IPS-11a (cell line): Measurements from ENCODE around the gene THOP1.

ENCODE experiments used
- H3K4me3 ChIP-seq: one replicate; pipeline ENCODE4 v1.5.1; 2013; ENCODE audit warnings: low read depth, low read length, control low read depth

Gene THOP1

DNA sequence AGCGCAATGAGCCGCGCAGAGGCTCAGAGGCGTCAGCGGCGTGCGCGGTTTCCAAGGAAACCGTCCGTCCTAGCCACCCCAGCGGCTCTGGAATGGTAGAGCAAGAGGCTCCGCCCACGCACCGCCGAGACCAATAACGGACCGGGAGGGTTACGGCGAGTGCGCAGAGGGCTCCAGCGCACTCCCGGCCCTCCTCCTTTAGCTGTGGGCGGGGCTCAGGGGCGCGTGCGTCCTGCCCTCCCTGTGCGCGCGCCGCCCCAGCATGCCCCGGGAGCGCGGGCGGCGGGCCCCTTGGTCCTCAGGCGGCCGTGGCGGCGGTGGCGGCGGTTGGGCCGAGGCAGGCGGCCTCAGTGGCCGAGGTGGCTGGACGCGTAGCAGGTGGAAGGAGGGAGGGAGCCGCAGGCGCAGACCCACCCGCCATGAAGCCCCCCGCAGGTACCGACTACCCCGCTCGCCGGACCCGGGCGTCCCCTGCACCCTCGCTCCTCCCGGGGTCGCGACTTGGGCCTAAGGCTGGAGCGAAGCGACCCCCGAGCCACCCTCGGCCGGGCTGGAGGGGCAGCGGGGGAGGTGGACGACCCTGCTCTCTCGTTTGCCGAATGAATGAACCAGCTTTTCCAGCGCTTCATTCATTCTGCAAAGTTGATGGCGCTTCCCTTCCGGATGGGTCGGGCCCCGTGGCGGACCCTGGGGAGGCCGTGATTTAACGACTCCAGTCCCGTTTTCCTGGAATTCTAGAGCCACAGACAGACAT lies at the start of gene THOP1:
TSS of gene THOP1 (plus strand) at position 260 of the 754 bp plus-strand sequence. CDS start at position 420, 160 bp downstream.
- H3K4me3 ChIP-seq = peak within 1 kb of the TSS; percentile 83

DNA sequence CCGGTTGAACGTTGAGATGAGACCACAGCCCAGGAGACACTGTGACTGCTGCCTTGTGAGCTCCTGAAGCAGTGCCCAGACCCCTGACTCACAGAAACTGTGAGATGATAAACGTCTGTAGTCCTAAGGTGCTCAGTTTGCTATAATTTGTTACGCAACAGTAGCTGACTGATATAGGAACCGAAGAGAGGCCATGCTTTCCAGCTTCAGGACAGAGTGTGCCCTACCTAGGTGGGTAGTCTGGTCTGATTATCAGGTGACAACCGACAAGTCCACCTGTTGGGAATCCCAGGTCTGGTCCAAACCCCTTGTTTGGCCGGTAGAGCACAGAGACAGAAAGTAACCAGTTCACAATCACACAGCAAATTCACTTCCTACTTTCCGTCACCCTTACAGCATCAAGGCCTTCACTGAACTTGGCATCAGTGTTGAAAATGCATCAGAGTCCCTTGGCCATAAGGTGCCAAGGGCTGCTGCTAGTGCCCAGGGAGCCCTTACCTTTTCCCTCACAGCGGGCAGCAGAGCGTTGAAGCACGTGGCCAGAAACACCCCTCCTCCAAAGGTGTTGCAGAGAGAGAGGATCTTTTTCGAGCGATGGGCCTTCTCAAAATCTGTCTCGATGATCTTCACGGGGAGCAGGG lies 48.6 kb upstream of the THOP1 start:
- no peak overlapping the region for H3K4me3 ChIP-seq

DNA sequence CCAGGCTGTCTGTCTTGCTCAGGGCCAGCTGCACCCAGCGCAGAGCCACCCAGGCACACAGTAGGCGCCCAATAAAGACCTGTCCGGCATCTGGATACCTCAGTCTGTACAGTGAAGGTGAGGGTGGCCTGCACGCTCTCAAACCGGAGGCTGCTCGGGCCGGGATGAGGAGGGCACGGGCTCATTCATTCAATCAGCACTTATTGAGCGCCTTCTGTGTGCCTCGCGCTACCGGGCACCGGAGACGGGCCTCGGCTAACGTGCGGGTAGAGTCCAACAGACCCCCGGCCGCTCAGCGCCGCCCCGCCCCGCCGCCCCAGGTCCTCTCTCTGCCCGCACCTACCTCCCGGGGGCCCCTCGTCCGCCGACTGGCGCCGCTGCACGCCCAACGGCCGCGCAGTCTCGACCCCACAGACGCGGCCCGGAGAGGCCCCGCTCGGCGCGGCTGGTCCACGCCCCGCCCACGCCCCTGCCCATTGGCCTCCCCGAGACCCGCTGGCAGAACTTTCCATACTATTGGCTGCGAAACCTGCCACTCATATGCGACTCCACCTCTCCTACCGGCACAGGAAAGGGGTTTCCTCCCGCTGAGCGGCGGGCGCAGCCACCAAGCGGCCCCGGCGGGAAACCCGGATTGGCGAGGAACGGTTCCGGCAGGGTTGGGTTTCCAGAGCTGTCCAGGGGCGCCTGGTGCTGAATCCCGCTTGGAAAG lies 45.5 kb upstream of the THOP1 start, which contains the start of gene SLC39A3:
TSS of gene SLC39A3 (minus strand) at position 416 of the 712 bp plus-strand sequence. CDS start 2,760 bp downstream, outside the sequence.
- peak within 1 kb of the TSS; percentile 85 for H3K4me3 ChIP-seq

DNA sequence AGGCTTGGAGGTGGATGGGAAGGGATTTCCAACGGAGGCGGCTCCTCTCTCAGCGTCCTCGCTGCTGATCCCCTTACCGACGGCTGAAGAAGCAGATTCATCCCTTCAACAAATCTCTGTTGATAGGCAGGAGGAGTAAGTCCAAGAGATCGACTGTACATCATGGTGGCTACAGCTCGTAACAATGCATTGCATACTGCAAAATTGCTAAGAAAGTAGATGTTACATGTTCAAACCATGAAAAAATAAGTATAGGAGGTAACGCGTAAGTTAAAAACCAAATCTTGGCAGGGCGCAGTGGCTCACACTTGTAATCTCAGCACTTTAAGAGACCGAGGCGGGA lies 45.0 kb upstream of the THOP1 start:
- H3K4me3 ChIP-seq = no peak overlapping the region

DNA sequence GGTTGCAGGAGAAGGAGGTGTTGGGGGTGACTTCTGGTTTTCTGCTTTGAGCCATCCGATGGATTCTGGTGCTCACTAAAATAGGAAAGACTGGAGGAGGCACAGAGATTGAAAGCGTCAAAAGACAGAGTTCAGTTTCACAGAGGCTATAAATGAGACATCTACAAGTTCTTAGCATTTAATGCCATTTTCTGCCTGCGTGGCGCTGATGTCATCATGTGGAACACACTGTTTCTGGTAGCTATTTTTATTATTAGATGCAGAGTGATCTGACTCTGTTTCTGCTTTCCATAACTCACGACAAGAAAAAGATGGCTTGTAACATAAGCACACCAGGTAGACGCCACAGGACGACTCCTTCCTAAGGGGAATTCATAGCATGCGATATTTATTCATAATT lies 42.2 kb upstream of the THOP1 start:
- no peak overlapping the region for H3K4me3 ChIP-seq

DNA sequence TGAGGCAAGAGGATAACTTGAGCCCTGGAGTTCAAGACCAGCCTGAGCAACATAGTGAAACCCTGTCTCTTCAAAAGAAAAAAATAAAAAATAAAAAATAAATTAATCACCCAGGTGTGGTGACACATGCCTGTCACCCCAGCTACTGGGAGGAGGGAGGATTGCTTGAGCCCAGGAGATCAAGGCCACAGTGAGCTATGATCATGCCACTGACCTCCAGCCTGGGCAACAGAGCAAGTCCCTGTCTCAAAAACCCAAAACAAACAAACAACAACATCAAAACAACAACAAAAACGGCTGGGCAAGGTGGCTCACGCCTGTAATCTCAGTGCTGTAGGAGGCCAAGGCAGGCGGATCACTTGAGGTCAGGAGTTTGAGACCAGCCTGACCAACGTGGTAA lies 41.2 kb upstream of the THOP1 start:
- H3K4me3 ChIP-seq = no peak overlapping the region

DNA sequence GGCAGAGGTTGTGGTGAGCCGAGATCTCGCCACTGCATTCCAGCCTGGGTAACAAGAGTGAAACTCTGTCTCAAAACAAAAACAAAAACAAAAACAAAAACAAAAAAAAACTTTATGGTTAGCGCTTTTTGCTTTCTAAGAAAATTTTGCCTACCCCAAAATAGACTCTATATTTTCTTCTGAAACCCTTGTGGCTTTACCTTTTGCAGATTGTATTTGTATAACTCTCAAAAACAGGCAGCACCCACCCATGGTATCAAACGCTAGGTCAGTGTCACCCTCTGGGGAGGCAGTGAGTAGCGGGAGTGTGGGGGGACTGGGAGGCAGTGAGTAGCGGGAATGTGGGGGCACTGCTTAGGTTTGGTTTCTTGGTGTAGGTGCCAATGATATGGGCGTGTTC lies 38.0 kb upstream of the THOP1 start:
- no peak overlapping the region for H3K4me3 ChIP-seq

DNA sequence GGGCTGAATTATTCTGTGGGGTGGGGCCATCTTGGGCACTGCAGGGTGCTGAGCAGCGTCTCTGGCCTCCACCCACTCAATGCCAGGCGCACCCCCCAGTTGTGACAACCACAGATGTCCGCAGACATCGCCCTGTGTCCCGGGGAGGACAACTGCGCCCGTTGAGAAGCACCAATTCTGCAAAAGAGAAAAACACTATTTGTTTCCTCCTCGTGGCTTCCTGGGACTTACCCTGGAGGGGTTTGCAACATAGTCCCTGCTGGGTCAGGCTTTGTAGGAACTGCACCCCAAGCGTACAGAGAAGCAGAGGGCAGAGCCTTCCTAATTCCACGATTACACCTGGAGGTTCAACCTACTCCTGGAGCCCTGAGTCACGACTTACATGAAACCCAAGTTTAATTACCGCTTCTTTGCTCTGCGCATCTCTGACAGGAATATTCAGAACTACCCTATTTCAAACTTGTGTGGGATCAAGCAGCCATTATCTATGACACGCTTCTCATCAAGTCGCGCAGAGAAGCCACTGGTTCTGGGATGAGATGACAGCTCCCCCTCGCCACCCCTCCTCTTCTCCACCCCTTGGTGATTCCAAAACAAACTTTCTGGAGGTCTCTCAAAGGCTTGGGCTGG lies 34.4 kb upstream of the THOP1 start:
- no peak overlapping the region for H3K4me3 ChIP-seq

DNA sequence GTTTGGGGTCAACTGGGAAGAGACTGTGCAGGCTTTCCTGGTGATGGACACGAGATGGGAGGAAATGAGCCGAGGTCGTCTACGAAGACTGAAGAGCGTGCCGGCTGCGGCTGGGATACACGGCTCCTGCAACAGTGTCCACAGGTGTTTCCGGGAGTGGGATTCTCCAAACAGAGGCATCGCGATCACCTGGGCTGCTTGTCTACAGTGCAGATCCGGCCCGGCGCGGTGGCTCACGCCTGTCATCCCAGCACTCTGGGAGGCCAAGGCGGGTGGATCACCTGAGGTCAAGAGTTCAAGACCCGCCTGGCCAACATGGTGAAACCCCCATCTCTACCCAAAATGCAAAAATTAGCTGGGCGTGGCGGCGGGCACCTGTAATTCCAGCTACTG lies 33.9 kb upstream of the THOP1 start:
- H3K4me3 ChIP-seq = no peak overlapping the region

DNA sequence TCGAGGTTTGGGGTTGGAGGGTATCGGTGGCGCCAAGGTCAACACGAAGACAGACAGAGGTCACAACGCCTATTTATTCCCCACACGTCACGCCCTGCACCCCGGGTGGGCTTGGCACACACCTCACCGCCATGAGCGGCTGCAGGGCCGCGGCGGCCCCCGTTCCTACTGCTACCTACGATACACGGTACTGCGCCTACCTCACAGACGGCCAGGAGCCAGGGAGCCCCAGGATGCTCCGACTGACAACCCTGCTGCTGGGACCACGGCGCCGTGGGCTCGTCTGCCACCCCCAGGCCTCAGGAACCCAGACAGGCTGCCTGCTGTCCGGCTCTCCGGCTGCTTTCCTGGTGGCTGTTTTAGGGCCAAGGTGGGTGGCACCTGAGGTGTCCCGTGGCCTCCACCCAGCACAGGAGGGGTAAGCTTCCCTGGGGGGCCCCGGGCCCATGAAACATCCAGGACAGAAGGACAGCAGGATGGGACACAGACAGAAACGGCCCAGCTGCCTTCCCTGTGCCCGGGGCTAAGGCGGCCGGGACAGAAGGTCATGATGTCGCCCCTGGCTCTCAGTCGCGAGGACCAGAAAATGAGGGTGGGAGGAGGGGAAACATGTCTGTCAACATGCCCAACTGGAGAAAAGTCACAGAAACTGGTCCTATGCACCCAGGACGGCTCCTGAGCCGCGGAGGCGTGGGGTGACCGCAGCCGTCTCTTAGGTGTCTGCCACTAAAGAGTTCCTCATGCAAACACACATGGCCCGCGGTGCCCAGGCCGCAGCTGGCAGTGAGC lies 30.4 kb upstream of the THOP1 start:
- no peak overlapping the region for H3K4me3 ChIP-seq

DNA sequence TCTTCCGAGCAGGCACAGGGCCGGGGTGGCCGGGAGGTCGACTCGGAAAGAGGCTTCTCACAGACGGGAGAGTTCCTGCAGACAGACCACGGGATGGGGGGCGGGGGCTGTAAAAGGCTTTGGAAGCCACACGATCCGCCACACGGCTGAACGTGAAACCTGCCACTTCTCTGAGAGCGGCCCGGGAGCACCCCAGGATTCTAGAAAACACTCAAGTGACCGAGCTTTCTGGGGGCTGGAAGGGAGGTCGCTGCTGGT lies 29.9 kb upstream of the THOP1 start:
- no peak overlapping the region for H3K4me3 ChIP-seq

DNA sequence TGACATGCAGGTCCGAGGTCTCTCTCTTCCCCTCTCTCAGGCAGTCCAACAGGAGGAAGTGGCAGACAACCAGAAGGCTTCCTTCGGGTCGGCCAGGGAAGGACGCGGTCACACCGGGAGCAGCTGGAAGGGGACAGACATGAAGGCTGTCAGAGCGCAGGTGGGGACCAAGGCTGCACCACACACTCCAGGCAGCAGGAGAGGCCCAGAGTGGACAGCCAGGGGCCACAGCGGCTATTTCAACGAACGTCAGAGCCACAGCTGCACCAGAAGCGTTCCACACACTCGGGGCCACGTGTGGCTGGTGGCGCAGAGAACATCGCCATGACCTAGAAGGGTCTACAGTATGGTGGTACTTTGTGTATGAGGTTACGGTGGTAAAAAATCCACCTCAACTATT lies 29.5 kb upstream of the THOP1 start:
- no peak overlapping the region for H3K4me3 ChIP-seq

DNA sequence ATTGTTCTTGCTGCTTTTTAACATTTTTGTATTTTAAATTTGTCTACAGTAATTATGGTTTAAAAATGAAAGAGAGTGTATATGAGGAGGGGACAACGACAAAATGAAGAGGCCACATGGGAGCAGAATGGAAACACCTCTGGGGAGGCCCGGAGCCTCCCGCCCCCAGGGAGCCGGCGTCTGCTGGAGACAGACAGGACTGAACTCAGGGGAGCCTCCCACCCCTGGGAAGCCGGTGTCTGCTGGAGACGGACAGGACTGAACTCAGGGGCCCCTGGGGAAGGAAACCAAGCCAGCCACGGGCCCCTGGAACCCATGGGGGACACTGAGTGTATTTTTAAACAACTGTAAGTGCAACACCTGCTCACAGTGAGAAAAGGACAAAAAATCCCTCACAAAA lies 28.8 kb upstream of the THOP1 start:
- no peak overlapping the region for H3K4me3 ChIP-seq

DNA sequence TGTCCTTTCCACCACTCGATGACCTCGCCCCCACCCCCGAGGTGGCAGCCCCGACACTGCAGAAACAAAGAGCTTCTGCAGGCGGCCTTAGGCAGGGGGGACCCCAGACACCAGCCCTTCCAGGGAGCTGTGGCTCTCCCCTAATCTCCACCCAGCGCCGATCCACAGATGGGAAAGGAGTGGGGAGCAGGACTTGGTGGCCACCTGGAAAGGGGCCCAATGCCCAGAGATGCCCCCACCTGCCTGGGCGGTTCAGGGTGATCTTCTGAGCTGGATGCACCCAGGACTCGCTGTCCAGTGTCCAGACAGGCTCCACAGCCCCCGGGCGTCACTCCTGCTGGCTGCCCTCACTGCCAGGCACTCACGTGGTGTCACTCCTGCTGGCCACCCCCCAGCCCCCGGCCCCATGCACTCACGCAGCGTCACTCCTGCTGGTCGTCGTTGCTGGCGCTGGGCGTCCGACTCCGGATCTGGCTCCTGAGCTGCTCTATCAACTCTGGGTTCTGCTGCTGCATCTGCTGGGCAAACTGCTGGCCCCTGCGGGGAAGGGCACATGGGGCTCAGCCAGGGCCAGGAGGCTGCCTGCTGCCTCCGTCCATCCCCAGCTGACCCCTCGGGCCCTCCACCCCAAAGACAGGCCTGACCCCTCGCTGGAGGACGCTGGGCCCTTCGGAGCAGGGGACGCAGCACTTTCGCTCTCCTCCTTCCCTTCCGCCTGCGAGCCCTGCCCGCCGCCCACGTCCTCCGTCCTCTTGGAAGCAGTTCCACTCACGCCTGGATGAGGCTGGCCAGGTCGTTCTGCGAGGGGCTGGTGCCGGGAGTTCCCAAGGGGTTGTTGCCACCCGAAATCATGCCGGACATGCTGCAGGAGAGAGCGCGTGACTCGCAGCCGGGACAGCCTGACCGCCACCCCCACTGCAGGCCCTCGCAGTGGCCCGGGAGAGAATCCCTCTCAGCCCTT lies 28.1 kb upstream of the THOP1 start:
- H3K4me3 ChIP-seq = no peak overlapping the region

DNA sequence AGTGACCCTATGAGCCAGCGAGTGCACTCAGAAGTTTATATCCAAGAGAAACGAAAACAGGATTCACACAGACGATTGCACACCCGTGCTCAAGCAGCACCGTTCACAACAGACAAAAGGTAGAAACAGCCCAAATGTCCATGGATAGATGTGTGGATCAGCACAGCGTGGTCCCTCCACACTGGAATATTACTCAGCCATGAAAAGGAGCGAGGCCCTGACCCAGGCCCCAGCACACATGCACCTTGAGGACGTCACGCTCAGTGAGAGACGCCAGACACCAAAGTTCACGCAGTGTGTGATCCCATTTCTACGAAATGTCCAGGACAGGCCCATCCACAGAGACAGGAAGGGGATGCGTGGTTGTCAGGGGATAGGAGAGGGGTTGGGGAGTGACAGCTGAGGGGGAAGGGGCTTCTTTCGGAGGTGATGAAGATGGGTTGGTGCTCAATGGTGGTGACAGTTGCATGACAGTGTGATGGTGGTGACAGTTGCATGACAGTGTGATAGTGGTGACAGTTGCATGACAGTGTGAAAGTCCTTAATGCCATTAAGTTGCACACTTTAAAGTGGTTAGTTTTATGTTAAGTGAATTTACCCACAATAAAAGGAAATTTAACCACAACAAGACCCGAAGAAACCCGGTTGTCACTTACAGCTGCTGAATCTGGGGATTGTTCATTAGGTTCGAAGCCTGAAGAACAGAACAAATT lies 26.5 kb upstream of the THOP1 start:
- H3K4me3 ChIP-seq = no peak overlapping the region

DNA sequence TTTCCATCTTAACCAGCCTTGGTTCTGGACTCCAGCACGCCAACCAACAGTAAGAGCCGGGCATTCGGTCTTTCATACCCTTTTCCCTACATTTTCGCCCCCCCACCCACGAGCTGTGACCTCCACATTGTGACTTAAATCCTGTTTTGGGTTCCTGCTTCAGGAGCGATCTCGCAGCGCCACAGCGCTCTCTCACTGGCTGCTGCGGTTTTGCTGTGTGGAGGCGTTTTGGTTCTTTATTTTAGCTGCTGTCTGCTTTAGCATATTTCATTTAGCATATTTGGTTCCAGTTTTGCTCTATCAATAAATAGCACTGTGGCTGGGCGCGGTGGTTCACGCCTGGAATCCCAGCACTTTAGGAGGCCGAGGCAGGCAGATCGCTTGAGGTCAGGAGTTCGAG lies 25.9 kb upstream of the THOP1 start:
- H3K4me3 ChIP-seq = no peak overlapping the region

DNA sequence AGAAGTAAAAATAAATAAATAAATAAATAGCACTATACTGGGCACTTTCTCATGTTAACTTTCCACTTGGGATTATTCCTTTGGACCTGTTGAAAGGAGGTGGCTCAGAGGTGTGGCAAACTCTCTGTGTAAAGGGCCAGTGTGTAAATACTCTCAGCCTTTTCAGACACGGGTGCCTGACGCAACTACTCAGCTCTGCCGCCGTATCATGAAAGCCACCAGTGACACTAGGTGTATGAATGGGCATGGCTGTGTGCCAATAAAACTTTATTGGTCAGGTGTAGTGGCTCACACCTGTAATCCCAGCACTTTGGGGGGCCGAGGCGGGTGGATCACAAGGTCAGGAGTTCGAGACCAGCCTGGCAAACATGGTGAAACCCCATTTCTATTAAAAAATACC lies 25.3 kb upstream of the THOP1 start:
- no peak overlapping the region for H3K4me3 ChIP-seq

DNA sequence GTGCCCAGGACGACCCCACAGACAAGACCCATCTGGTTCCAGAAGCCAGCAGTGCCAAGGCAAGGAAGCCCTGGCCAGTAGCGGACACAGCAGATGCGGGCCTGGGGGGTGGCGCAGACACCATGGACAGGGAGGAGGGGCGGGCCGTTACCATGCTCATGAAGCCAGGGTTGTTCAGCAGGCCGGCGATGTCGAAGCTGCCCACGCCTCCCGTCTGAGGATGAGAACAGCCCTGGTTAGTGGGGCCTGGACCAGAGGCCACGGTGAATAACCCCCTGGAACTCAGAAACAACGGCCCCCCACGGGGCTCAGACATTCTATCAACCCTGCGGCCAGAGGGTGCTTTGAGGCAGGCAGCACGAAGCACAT lies 24.0 kb upstream of the THOP1 start:
- no peak overlapping the region for H3K4me3 ChIP-seq
